HUES48 (cell line): ENCODE results near the gene SMC3.

Experiments
- H3K27ac ChIP-seq: one replicate; pipeline ENCODE4 v1.7.0; 2013; ENCODE audit warnings: low read depth, low read length, inconsistent platforms
- H3K27me3 ChIP-seq: 2 replicates; pipeline ENCODE4 v1.6.1; 2013; ENCODE audit warnings: mild to moderate bottlenecking, low read length; ENCODE audit not compliant: control insufficient read depth, insufficient read depth
- H3K36me3 ChIP-seq: 2 replicates; pipeline ENCODE4 v1.6.1; 2013; ENCODE audit warnings: low read length; ENCODE audit not compliant: control insufficient read depth, insufficient read depth
- H3K4me1 ChIP-seq: 2 replicates; pipeline ENCODE4 v1.6.1; 2013; ENCODE audit warnings: mild to moderate bottlenecking, low read length; ENCODE audit not compliant: control insufficient read depth, insufficient read depth
- H3K4me3 ChIP-seq: 2 replicates; pipeline ENCODE4 v1.5.1; 2013; ENCODE audit warnings: mild to moderate bottlenecking, low read depth, low read length
- H3K9ac ChIP-seq: 2 replicates; pipeline ENCODE4 v1.6.1; 2013; ENCODE audit warnings: mild to moderate bottlenecking, low read depth, low read length, moderate library complexity
- H3K9me3 ChIP-seq: 2 replicates; pipeline ENCODE4 v1.6.1; 2013; ENCODE audit warnings: low read length; ENCODE audit not compliant: control insufficient read depth, insufficient read depth

Gene SMC3

GRCh38 chr10:110546499-110547110 lies 20.9 kb upstream of the SMC3 start:
- no peak overlapping the region for H3K27ac ChIP-seq
- no peak overlapping the region for H3K4me3 ChIP-seq
- H3K9ac ChIP-seq = no peak overlapping the region
- H3K36me3 ChIP-seq = no peaks in the 10 kb centered on the region
- no peaks in the 10 kb centered on the region for H3K9me3 ChIP-seq
- H3K4me1 ChIP-seq = peaks cover 5% of the 10 kb centered on the region
- no peaks in the 10 kb centered on the region; the same call in 1 of the 2 replicates for H3K27me3 ChIP-seq

- Histone ChIP-seq H3K27ac (no peak overlapping the region), H3K4me1 (peaks cover 5% of the 10 kb centered on the region), H3K9me3 (no peaks in the 10 kb centered on the region), H3K36me3 (no peaks in the 10 kb centered on the region), H3K27me3 (no peaks in the 10 kb centered on the region; the same call in 1 of the 2 replicates), H3K9ac (no peak overlapping the region), H3K4me3 (no peak overlapping the region)
These were observed 20.2 kb upstream of the SMC3 start for GRCh38 chr10:110547139-110547761.

GRCh38 chr10:110548002-110548401 lies 19.5 kb upstream of the SMC3 start:
- H3K4me1 ChIP-seq = peaks cover 5% of the 10 kb centered on the region
- H3K9ac ChIP-seq = no peak overlapping the region
- H3K27me3 ChIP-seq = no peaks in the 10 kb centered on the region; the same call in 1 of the 2 replicates
- H3K27ac ChIP-seq = no peak overlapping the region
- H3K4me3 ChIP-seq = no peak overlapping the region
- H3K9me3 ChIP-seq = no peaks in the 10 kb centered on the region
- H3K36me3 ChIP-seq = no peaks in the 10 kb centered on the region

GRCh38 chr10:110549211-110549610 lies 18.3 kb upstream of the SMC3 start:
- H3K4me1 ChIP-seq = peaks cover 12% of the 10 kb centered on the region
- no peaks in the 10 kb centered on the region for H3K36me3 ChIP-seq
- no peaks in the 10 kb centered on the region for H3K9me3 ChIP-seq
- H3K9ac ChIP-seq = no peak overlapping the region
- no peak overlapping the region for H3K27ac ChIP-seq
- H3K27me3 ChIP-seq = no peaks in the 10 kb centered on the region; the same call in 1 of the 2 replicates
- no peak overlapping the region for H3K4me3 ChIP-seq

GRCh38 chr10:110553905-110554304 lies 13.6 kb upstream of the SMC3 start:
- Histone ChIP-seq H3K9me3 (no peaks in the 10 kb centered on the region), H3K36me3 (no peaks in the 10 kb centered on the region), H3K9ac (0 out of 2 replicates have a peak overlapping the region, but pooled peaks have one; percentile 16), H3K4me1 (peaks cover 19% of the 10 kb centered on the region), H3K27ac (peak overlapping the region; percentile 74), H3K4me3 (peak overlapping the region; percentile 10; the same call in 1 of the 2 replicates), H3K27me3 (no peaks in the 10 kb centered on the region; the same call in 1 of the 2 replicates)

- H3K9me3 ChIP-seq = no peaks in the 10 kb centered on the region
- H3K36me3 ChIP-seq = no peaks in the 10 kb centered on the region
- H3K27me3 ChIP-seq = no peaks in the 10 kb centered on the region
- no peak overlapping the region for H3K4me3 ChIP-seq
- no peak overlapping the region for H3K27ac ChIP-seq
- no peak overlapping the region for H3K9ac ChIP-seq
- H3K4me1 ChIP-seq = peaks cover 19% of the 10 kb centered on the region
These were observed 11.2 kb upstream of the SMC3 start for GRCh38 chr10:110556296-110556695.

- H3K4me3 ChIP-seq = no peak overlapping the region
- H3K27ac ChIP-seq = no peak overlapping the region
- no peaks in the 10 kb centered on the region for H3K27me3 ChIP-seq
- H3K4me1 ChIP-seq = peaks cover 19% of the 10 kb centered on the region
- H3K9me3 ChIP-seq = no peaks in the 10 kb centered on the region
- H3K9ac ChIP-seq = no peak overlapping the region
- H3K36me3 ChIP-seq = no peaks in the 10 kb centered on the region
These were observed 10.4 kb upstream of the SMC3 start for GRCh38 chr10:110556969-110557601.

GRCh38 chr10:110558041-110558440 lies 9.5 kb upstream of the SMC3 start:
- no peak overlapping the region for H3K27ac ChIP-seq
- peaks cover 19% of the 10 kb centered on the region for H3K4me1 ChIP-seq
- H3K36me3 ChIP-seq = no peaks in the 10 kb centered on the region
- no peak overlapping the region for H3K4me3 ChIP-seq
- H3K9ac ChIP-seq = no peak overlapping the region
- H3K9me3 ChIP-seq = no peaks in the 10 kb centered on the region
- no peaks in the 10 kb centered on the region for H3K27me3 ChIP-seq

- peaks cover 4% of the 10 kb centered on the region; the same call in 1 of the 2 replicates for H3K4me1 ChIP-seq
- H3K9me3 ChIP-seq = no peaks in the 10 kb centered on the region
- H3K27me3 ChIP-seq = no peaks in the 10 kb centered on the region
These were observed 7.5 kb upstream of the SMC3 start for GRCh38 chr10:110560012-110560411.

GRCh38 chr10:110561292-110561691 lies 6.2 kb upstream of the SMC3 start:
- Histone ChIP-seq H3K4me1 (no peaks in the 10 kb centered on the region), H3K9ac (no peak overlapping the region), H3K9me3 (no peaks in the 10 kb centered on the region), H3K36me3 (no peaks in the 10 kb centered on the region), H3K27me3 (no peaks in the 10 kb centered on the region), H3K27ac (no peak overlapping the region), H3K4me3 (no peak overlapping the region)

More at GRCh38 chr10:110560012-110560411, 7.5 kb upstream of the SMC3 start:
- Histone ChIP-seq H3K36me3 (no peaks in the 10 kb centered on the region), H3K27ac (no peak overlapping the region), H3K4me3 (no peak overlapping the region), H3K9ac (no peak overlapping the region)

GRCh38 chr10:110562348-110562747 lies 5.1 kb upstream of the SMC3 start:
- Histone ChIP-seq H3K4me1 (no peaks in the 10 kb centered on the region), H3K9ac (no peak overlapping the region), H3K9me3 (no peaks in the 10 kb centered on the region), H3K27me3 (no peaks in the 10 kb centered on the region), H3K36me3 (no peaks in the 10 kb centered on the region), H3K27ac (no peak overlapping the region), H3K4me3 (no peak overlapping the region)
